WTC11 (cell line): Measurements from ENCODE around the gene TATDN3. TPM values are rescaled to one million over a fixed set of nuclear protein-coding genes. Genes with fewer than 3 reads are reported as not detected.
"Not testable (repeated sequence)": the region's sequence is repeated elsewhere in the genome, so short reads cannot be mapped to it uniquely, and the experiment has no call there.

Experiments used
- ATAC-seq: fragments of 200-7000 bp; cut with Tn5 transposase; 2 replicates; pipeline ENCODE4 v1.10.0; 2021; ENCODE audit warnings: mild to moderate bottlenecking, moderate library complexity
- CTCF ChIA-PET: fragments of 300-600 bp; sonication (Branson Sonifier 250); formaldehyde crosslinking; loops from one replicate; lab custom pipeline; 2021; ENCODE audit warnings: antibody characterized with exemption; lab: Charles Lee
- POLR2A ChIA-PET: fragments of 350-600 bp; sonication (Branson Sonifier 250); formaldehyde crosslinking; loops from one replicate; lab custom pipeline; 2021; ENCODE audit warnings: antibody characterized with exemption; lab: Charles Lee
- DNase-seq: peaks from one replicate; pipeline ENCODE4 v3.0.0; 2021; ENCODE audit warnings: low spot score
- H3K27ac Mint-ChIP-seq: 2 replicates; pipeline ENCODE4 v1.8.0; 2021; ENCODE audit warnings: mixed read lengths
- H3K27me3 Mint-ChIP-seq: 2 replicates; pipeline ENCODE4 v1.8.0; 2021; ENCODE audit warnings: low read depth, mild to moderate bottlenecking, moderate library complexity, mixed read lengths
- H3K36me3 Mint-ChIP-seq: 2 replicates; pipeline ENCODE4 v1.8.0; 2021; ENCODE audit warnings: mixed read lengths
- H3K4me1 Mint-ChIP-seq: 2 replicates; pipeline ENCODE4 v1.8.0; 2022; ENCODE audit warnings: mixed read lengths
- H3K4me3 Mint-ChIP-seq: 2 replicates; pipeline ENCODE4 v1.8.0; 2021; ENCODE audit warnings: mild to moderate bottlenecking, moderate library complexity, mixed read lengths
- H3K9me3 Mint-ChIP-seq: 2 replicates; pipeline ENCODE4 v1.8.0; 2021; ENCODE audit warnings: mixed read lengths
- ARID4B ChIP-seq: sonication (generic); formaldehyde crosslinking; IDR thresholded peaks from 2 replicates; pipeline ENCODE4 v1.8.0; 2023; ENCODE audit warnings: missing genetic modification reagents, mild to moderate bottlenecking, borderline replicate concordance
- ESRRA ChIP-seq: sonication (generic); formaldehyde crosslinking; IDR thresholded peaks from 2 replicates; pipeline ENCODE4 v1.8.1; 2022; ENCODE audit warnings: mild to moderate bottlenecking, missing genetic modification reagents, borderline replicate concordance
- FOXP4 ChIP-seq: sonication (generic); formaldehyde crosslinking; IDR thresholded peaks from 2 replicates; pipeline ENCODE4 v1.8.0; 2022; ENCODE audit warnings: mild to moderate bottlenecking, missing genetic modification reagents
- JAZF1 ChIP-seq: fragments of 250-450 bp; sonication (Bioruptor Pico); IDR thresholded peaks from 2 replicates; pipeline ENCODE4 v1.9.0; 2021; ENCODE audit warnings: moderate library complexity, mild to moderate bottlenecking, inconsistent platforms
- NFYB ChIP-seq: sonication (generic); formaldehyde crosslinking; conservative IDR thresholded peaks from 2 replicates; pipeline ENCODE4 v1.8.0; 2022; ENCODE audit warnings: low read depth, missing genetic modification reagents
- NR3C1 ChIP-seq: sonication (generic); formaldehyde crosslinking; conservative IDR thresholded peaks from 2 replicates; pipeline ENCODE4 v1.8.1; 2023; ENCODE audit warnings: low read depth, mild to moderate bottlenecking, missing genetic modification reagents
- PREB ChIP-seq: sonication (generic); formaldehyde crosslinking; IDR thresholded peaks from 2 replicates; pipeline ENCODE4 v1.8.1; 2022; ENCODE audit warnings: mild to moderate bottlenecking, missing genetic modification reagents, moderate library complexity, borderline replicate concordance
- RORB ChIP-seq: fragments of 250-450 bp; sonication (Bioruptor Pico); IDR thresholded peaks from 2 replicates; pipeline ENCODE4 v1.9.0; 2021; ENCODE audit warnings: mild to moderate bottlenecking
- SP1 ChIP-seq: sonication (generic); formaldehyde crosslinking; conservative IDR thresholded peaks from 2 replicates; pipeline ENCODE4 v1.8.1; 2022; ENCODE audit warnings: missing genetic modification reagents
- ZBTB43 ChIP-seq: sonication (generic); formaldehyde crosslinking; IDR thresholded peaks from 2 replicates; pipeline ENCODE4 v1.8.1; 2023; ENCODE audit warnings: mild to moderate bottlenecking, missing genetic modification reagents
- ZNF138 ChIP-seq: sonication (generic); formaldehyde crosslinking; conservative IDR thresholded peaks from 2 replicates; pipeline ENCODE4 v1.8.1; 2022; ENCODE audit warnings: mild to moderate bottlenecking, moderate library complexity, missing genetic modification reagents
- ZNF232 ChIP-seq: sonication (generic); formaldehyde crosslinking; IDR thresholded peaks from 2 replicates; pipeline ENCODE4 v1.8.0; 2022; ENCODE audit warnings: mild to moderate bottlenecking, missing genetic modification reagents
- ZNF317 ChIP-seq: sonication (generic); formaldehyde crosslinking; IDR thresholded peaks from 2 replicates; pipeline ENCODE4 v1.8.1; 2023; ENCODE audit warnings: low read depth, mild to moderate bottlenecking, moderate library complexity, missing genetic modification reagents, borderline replicate concordance
- ZNF512 ChIP-seq: sonication (generic); formaldehyde crosslinking; IDR thresholded peaks from 2 replicates; pipeline ENCODE4 v1.8.1; 2022; ENCODE audit warnings: missing genetic modification reagents, borderline replicate concordance
- total RNA-seq: library from RNA; stranded (reverse); gene quantifications from 3 replicates; pipeline ENCODE4 v1.2.3, GENCODE V29; 2021

Gene TATDN3
- total RNA-seq, 1 experiment from 2014 or later = 19.3 TPM

GRCh38 chr1:212828395-212828794 is 36.7 kb downstream of the TATDN3 start (continued):
- TF ChIP-seq SP1 (CRISPR knock-in tag) (no peak), RORB (CRISPR knock-in tag) (no peak), JAZF1 (CRISPR knock-in tag) (no peak)

- H3K9me3 Mint-ChIP-seq, DNase-seq, H3K27me3 Mint-ChIP-seq, H3K4me3 Mint-ChIP-seq, H3K4me1 Mint-ChIP-seq, ATAC-seq, H3K27ac Mint-ChIP-seq, H3K36me3 Mint-ChIP-seq, POLR2A ChIA-PET: not testable (repeated sequence)
- CTCF ChIA-PET = interaction anchor here (0.7 to 1.7 kb wide), 3 partner anchors 14 to 376 kb away, joined by 3 to 9 read pairs (median 4); no protein-coding TSS in a partner anchor
These were observed 41.8 kb downstream of the TATDN3 start for GRCh38 chr1:212833211-212834207.

- TF ChIP-seq SP1 (CRISPR knock-in tag) = no peak
- no peak for TF ChIP-seq FOXP4
- no peak for TF ChIP-seq NFYB (CRISPR knock-in tag)
- no peak for TF ChIP-seq ZNF512
- TF ChIP-seq ZNF317 (CRISPR knock-in tag) = no peak
These were observed 46.5 kb downstream of the TATDN3 start for GRCh38 chr1:212838145-212838544.

GRCh38 chr1:212844521-212844920 is 52.8 kb downstream of the TATDN3 start:
- CTCF ChIA-PET = not testable (repeated sequence)

More at GRCh38 chr1:212838145-212838544, 46.5 kb downstream of the TATDN3 start:
- Mint-ChIP-seq H3K27ac (no peak overlapping the region), H3K27me3 (peaks cover 3% of the 10 kb centered on the region), H3K9me3 (no peaks in the 10 kb centered on the region), H3K4me3 (no peak overlapping the region), H3K36me3 (no peaks in the 10 kb centered on the region), H3K4me1 (no peaks in the 10 kb centered on the region)
- DNase-seq (no peak), ATAC-seq (no peak)
- ChIA-PET CTCF (no interaction called here), POLR2A (no interaction called here)

GRCh38 chr1:212847549-212847948 is 55.9 kb downstream of the TATDN3 start, which contains the start of gene SPATA45:
Gene SPATA45, minus strand, starts transcription at chr1:212847649. Its CDS starts 11,500 bp downstream, at chr1:212836149.
- Mint-ChIP-seq H3K4me3 (no peak within 1 kb of the TSS), H3K27me3 (peaks cover 8% of the 10 kb centered on the region), H3K36me3 (peaks cover 11% of the 10 kb centered on the region), H3K4me1 (peaks cover 10% of the 10 kb centered on the region), H3K27ac (no peak within 1 kb of the TSS), H3K9me3 (peaks cover 10% of the 10 kb centered on the region)
- DNase-seq = no peak
- CTCF ChIA-PET = interaction anchor here (1.2 kb wide), 1 partner anchor 33 kb away, joined by 3 read pairs; no protein-coding TSS in a partner anchor
- POLR2A ChIA-PET = no interaction called here
- no peak for ATAC-seq
- TF ChIP-seq NR3C1 = no peak
- no peak for TF ChIP-seq PREB (CRISPR knock-in tag)
- TF ChIP-seq ZNF232 (CRISPR knock-in tag) = no peak
- TF ChIP-seq ARID4B (CRISPR knock-in tag) = no peak
- no peak for TF ChIP-seq ZNF138 (CRISPR knock-in tag)
- no peak for TF ChIP-seq ZBTB43 (CRISPR knock-in tag)
- no peak for TF ChIP-seq ESRRA

More at GRCh38 chr1:212844521-212844920, 52.8 kb downstream of the TATDN3 start:
- ATAC-seq, H3K36me3 Mint-ChIP-seq, DNase-seq, H3K4me3 Mint-ChIP-seq, H3K4me1 Mint-ChIP-seq, H3K27ac Mint-ChIP-seq, H3K9me3 Mint-ChIP-seq, H3K27me3 Mint-ChIP-seq: not testable (repeated sequence)
- POLR2A ChIA-PET = interaction anchor here (1.0 kb wide), 1 partner anchor 16 kb away, joined by 3 read pairs; no protein-coding TSS in a partner anchor
